GM19043 (cell line): ENCODE results near the gene DPYD.

Experiments used
- ATAC-seq: cut with Tn5 transposase; IDR thresholded peaks from one replicate; pipeline ENCODE4 v1.9.1; 2021; ENCODE audit warnings: low read depth; ENCODE audit not compliant: unreplicated experiment

DPYD gene

GRCh38 chr1:97630948-97631347, 289.9 kb downstream of the DPYD start:
- no peak for ATAC-seq

GRCh38 chr1:97630281-97630680, 290.6 kb downstream of the DPYD start:
- ATAC-seq: no peak

GRCh38 chr1:97623220-97623619, 297.6 kb downstream of the DPYD start:
- ATAC-seq: no peak

- no peak for ATAC-seq
Observed at GRCh38 chr1:97621955-97622354, 298.9 kb downstream of the DPYD start.

- no peak for ATAC-seq
Observed at GRCh38 chr1:97619706-97620105, 301.1 kb downstream of the DPYD start.

GRCh38 chr1:97610748-97611147, 310.1 kb downstream of the DPYD start:
- no peak for ATAC-seq

- no peak for ATAC-seq
Observed at GRCh38 chr1:97610102-97610501, 310.7 kb downstream of the DPYD start.

- no peak for ATAC-seq
Observed at GRCh38 chr1:97608272-97608671, 312.6 kb downstream of the DPYD start.

GRCh38 chr1:97603776-97604175, 317.1 kb downstream of the DPYD start:
- no peak for ATAC-seq

GRCh38 chr1:97603218-97603617, 317.6 kb downstream of the DPYD start:
- no peak for ATAC-seq

- no peak for ATAC-seq
Observed at GRCh38 chr1:97599447-97599846, 321.4 kb downstream of the DPYD start.

- no peak for ATAC-seq
Observed at GRCh38 chr1:97593192-97593591, 327.6 kb downstream of the DPYD start.

- no peak for ATAC-seq
Observed at GRCh38 chr1:97588772-97589171, 332.1 kb downstream of the DPYD start.

- no peak for ATAC-seq
Observed at GRCh38 chr1:97581614-97582051, 339.2 kb downstream of the DPYD start.

GRCh38 chr1:97577613-97578012, 343.2 kb downstream of the DPYD start:
- no peak for ATAC-seq

- no peak for ATAC-seq
Observed at GRCh38 chr1:97573553-97573952, 347.3 kb downstream of the DPYD start.

GRCh38 chr1:97572561-97572960, 348.3 kb downstream of the DPYD start:
- ATAC-seq: no peak

- ATAC-seq: no peak
Observed at GRCh38 chr1:97571760-97572159, 349.1 kb downstream of the DPYD start.

GRCh38 chr1:97570691-97571090, 350.1 kb downstream of the DPYD start:
- no peak for ATAC-seq

- no peak for ATAC-seq
Observed at GRCh38 chr1:97567000-97567749, 353.7 kb downstream of the DPYD start.

GRCh38 chr1:97565886-97566285, 354.9 kb downstream of the DPYD start:
- no peak for ATAC-seq

- ATAC-seq: no peak
Observed at GRCh38 chr1:97563926-97564325, 356.9 kb downstream of the DPYD start.

- no peak for ATAC-seq
Observed at GRCh38 chr1:97562081-97562480, 358.8 kb downstream of the DPYD start.
